RWPE1 (cell line): ENCODE measurements around the gene GPR55.

Experiments
- CTCF ChIA-PET: fragments of 350-600 bp; sonication (Branson Sonifier 250); formaldehyde crosslinking; extraction: SDS; loops from one replicate; lab custom pipeline; 2021; lab: Yijun Ruan, JAX
- POLR2A ChIA-PET: fragments of 400-600 bp; formaldehyde crosslinking; extraction: SDS; loops from one replicate; lab custom pipeline; 2020; ENCODE audit warnings: antibody characterized with exemption; ENCODE audit not compliant: low non-redundant PET; lab: Yijun Ruan, JAX
- DNase-seq: peaks from one replicate; pipeline ENCODE4 v3.0.0; 2012; ENCODE audit warnings: low spot score
- H3K27ac ChIP-seq: fragments of 450-650 bp; 2 replicates; pipeline ENCODE4 v1.5.1; 2017
- CTCF ChIP-seq: fragments of 450-650 bp; conservative IDR thresholded peaks from 2 replicates; pipeline ENCODE4 v1.5.1; 2017; ENCODE audit warnings: low read depth, mild to moderate bottlenecking

Gene GPR55

GRCh38 chr2:230902180-230902899 lies 22.7 kb downstream of the GPR55 start:
- ChIA-PET POLR2A (no interaction called here), CTCF (interaction anchor here (0.6 to 2.0 kb wide), 13 partner anchors 9 to 549 kb away, joined by 3 to 45 read pairs (median 4); no protein-coding TSS in a partner anchor)
- TF ChIP-seq CTCF: peak; percentile 81
- no peak overlapping the region for H3K27ac ChIP-seq
- DNase-seq: peak; percentile 71

- no peak for TF ChIP-seq CTCF
- ChIA-PET POLR2A (interaction anchor here (0.7 kb wide), 1 partner anchor 83 kb away, joined by 3 read pairs; no protein-coding TSS in a partner anchor), CTCF (interaction anchor here (1.5 to 2.0 kb wide), 3 partner anchors 11 to 152 kb away, joined by 4 to 6 read pairs (median 6); no protein-coding TSS in a partner anchor)
- H3K27ac ChIP-seq: no peak overlapping the region
- DNase-seq: no peak
Measured at GRCh38 chr2:230901006-230901405, 24.0 kb downstream of the GPR55 start.

- TF ChIP-seq CTCF: no peak
- no peak overlapping the region for H3K27ac ChIP-seq
- no peak for DNase-seq
- ChIA-PET CTCF (interaction anchor here (1.5 kb wide), 1 partner anchor 87 kb away, joined by 6 read pairs; no protein-coding TSS in a partner anchor), POLR2A (interaction anchor here (0.7 kb wide), 1 partner anchor 84 kb away, joined by 3 read pairs; no protein-coding TSS in a partner anchor)
Measured at GRCh38 chr2:230900336-230900995, 24.6 kb downstream of the GPR55 start.

- POLR2A ChIA-PET: no interaction called here
- CTCF ChIA-PET: interaction anchor here (0.5 to 1.5 kb wide), 3 partner anchors 52 to 88 kb away, joined by 4 to 6 read pairs (median 6); no protein-coding TSS in a partner anchor
- no peak for TF ChIP-seq CTCF
Measured at GRCh38 chr2:230899786-230900185, 25.3 kb downstream of the GPR55 start.

GRCh38 chr2:230899287-230899686 lies 25.8 kb downstream of the GPR55 start:
- POLR2A ChIA-PET: no interaction called here
- H3K27ac ChIP-seq: no peak overlapping the region
- TF ChIP-seq CTCF: no peak
- CTCF ChIA-PET: interaction anchor here (0.5 to 1.0 kb wide), 2 partner anchors 51 to 88 kb away, joined by 4 to 6 read pairs; no protein-coding TSS in a partner anchor
- DNase-seq: no peak

More at GRCh38 chr2:230899786-230900185, 25.3 kb downstream of the GPR55 start:
- H3K27ac ChIP-seq: no peak overlapping the region
- DNase-seq: no peak

- no peak for DNase-seq
- no peak for TF ChIP-seq CTCF
- no peak overlapping the region for H3K27ac ChIP-seq
- ChIA-PET CTCF (interaction anchor here (0.6 to 1.0 kb wide), 2 partner anchors 89 to 158 kb away, joined by 3 to 6 read pairs; no protein-coding TSS in a partner anchor), POLR2A (no interaction called here)
Measured at GRCh38 chr2:230898713-230899091, 26.3 kb downstream of the GPR55 start.
